ENCODE measurements around the gene SLC45A2.

The SLC45A2 gene

DNA sequence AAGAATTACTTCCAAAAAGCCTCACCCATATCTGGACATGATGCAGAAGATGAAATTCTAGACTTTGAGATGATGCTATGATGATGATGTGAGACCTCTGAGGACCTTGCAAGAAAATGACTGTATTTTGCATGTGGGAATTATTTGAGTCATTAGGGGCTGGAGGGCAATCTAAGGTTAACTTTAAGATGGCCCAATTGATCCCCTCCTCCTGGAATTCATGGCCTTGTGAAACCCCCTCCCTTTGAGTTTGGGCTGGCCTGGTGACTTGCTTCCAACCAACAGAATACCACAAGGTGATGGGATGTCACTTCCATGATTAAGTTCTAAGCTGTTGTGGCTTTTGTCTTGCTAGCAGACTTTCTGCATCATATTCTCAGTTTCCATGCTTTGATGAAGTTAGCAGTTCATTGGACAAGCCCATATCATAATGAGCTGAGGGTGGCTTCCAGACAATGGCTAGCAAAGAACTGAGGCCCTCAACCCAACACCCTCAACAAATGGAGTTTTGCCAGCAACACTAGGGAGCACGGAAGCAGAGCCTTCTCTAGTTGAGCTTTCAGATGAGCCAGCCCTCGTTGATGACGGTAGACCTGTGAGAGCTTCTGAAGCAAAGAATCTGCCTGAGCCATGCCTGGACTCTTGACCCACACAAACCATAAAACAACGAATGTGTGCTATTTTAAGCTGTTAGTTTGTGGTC is 30.8 kb upstream of the SLC45A2 start:
- ATAC-seq, result no peak
- TF ChIP-seq OSR1 (CRISPR knock-in tag; IDR thresholded peaks at IDR 0.05) (no peak), ZNF8 (CRISPR knock-in tag; IDR thresholded peaks at IDR 0.05) (no peak), CSDC2 (CRISPR knock-in tag; IDR thresholded peaks at IDR 0.05) (no peak), ZNF70 (CRISPR knock-in tag; IDR thresholded peaks at IDR 0.05) (no peak), POU6F1 (CRISPR knock-in tag; IDR thresholded peaks at IDR 0.05; ENCODE audit: borderline replicate concordance, low read depth) (no peak), SNAI2 (CRISPR knock-in tag; IDR thresholded peaks at IDR 0.05) (no peak), ZFP3 (CRISPR knock-in tag; IDR thresholded peaks at IDR 0.05) (no peak), ZC3H10 (CRISPR knock-in tag; IDR thresholded peaks at IDR 0.05) (no peak), ZNF565 (CRISPR knock-in tag; conservative IDR thresholded peaks at IDR 0.05; ENCODE audit: low read depth) (no peak), TCF4 (CRISPR knock-in tag; IDR thresholded peaks at IDR 0.05; ENCODE audit: borderline replicate concordance) (no peak), BACH2 (CRISPR knock-in tag; IDR thresholded peaks at IDR 0.05; ENCODE audit: borderline replicate concordance) (no peak), GLIS3 (CRISPR knock-in tag; IDR thresholded peaks at IDR 0.05) (no peak), PPARA (CRISPR knock-in tag; IDR thresholded peaks at IDR 0.05; ENCODE audit: borderline replicate concordance) (no peak), RARB (CRISPR knock-in tag; IDR thresholded peaks at IDR 0.05) (no peak), TOX (CRISPR knock-in tag; IDR thresholded peaks at IDR 0.05; ENCODE audit: borderline replicate concordance) (no peak)
- TF ChIP-seq, protein P1, sequence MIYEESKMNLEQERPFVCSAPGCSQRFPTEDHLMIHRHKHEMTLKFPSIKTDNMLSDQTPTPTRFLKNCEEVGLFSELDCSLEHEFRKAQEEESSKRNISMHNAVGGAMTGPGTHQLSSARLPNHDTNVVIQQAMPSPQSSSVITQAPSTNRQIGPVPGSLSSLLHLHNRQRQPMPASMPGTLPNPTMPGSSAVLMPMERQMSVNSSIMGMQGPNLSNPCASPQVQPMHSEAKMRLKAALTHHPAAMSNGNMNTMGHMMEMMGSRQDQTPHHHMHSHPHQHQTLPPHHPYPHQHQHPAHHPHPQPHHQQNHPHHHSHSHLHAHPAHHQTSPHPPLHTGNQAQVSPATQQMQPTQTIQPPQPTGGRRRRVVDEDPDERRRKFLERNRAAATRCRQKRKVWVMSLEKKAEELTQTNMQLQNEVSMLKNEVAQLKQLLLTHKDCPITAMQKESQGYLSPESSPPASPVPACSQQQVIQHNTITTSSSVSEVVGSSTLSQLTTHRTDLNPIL (CRISPR knock-in tag; IDR thresholded peaks at IDR 0.05; ENCODE audit: low read depth), result no peak
- TF ChIP-seq, protein P2, sequence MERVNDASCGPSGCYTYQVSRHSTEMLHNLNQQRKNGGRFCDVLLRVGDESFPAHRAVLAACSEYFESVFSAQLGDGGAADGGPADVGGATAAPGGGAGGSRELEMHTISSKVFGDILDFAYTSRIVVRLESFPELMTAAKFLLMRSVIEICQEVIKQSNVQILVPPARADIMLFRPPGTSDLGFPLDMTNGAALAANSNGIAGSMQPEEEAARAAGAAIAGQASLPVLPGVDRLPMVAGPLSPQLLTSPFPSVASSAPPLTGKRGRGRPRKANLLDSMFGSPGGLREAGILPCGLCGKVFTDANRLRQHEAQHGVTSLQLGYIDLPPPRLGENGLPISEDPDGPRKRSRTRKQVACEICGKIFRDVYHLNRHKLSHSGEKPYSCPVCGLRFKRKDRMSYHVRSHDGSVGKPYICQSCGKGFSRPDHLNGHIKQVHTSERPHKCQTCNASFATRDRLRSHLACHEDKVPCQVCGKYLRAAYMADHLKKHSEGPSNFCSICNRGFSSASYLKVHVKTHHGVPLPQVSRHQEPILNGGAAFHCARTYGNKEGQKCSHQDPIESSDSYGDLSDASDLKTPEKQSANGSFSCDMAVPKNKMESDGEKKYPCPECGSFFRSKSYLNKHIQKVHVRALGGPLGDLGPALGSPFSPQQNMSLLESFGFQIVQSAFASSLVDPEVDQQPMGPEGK (CRISPR knock-in tag; IDR thresholded peaks at IDR 0.05; ENCODE audit: borderline replicate concordance), result no peak
- TF ChIP-seq, protein P3, sequence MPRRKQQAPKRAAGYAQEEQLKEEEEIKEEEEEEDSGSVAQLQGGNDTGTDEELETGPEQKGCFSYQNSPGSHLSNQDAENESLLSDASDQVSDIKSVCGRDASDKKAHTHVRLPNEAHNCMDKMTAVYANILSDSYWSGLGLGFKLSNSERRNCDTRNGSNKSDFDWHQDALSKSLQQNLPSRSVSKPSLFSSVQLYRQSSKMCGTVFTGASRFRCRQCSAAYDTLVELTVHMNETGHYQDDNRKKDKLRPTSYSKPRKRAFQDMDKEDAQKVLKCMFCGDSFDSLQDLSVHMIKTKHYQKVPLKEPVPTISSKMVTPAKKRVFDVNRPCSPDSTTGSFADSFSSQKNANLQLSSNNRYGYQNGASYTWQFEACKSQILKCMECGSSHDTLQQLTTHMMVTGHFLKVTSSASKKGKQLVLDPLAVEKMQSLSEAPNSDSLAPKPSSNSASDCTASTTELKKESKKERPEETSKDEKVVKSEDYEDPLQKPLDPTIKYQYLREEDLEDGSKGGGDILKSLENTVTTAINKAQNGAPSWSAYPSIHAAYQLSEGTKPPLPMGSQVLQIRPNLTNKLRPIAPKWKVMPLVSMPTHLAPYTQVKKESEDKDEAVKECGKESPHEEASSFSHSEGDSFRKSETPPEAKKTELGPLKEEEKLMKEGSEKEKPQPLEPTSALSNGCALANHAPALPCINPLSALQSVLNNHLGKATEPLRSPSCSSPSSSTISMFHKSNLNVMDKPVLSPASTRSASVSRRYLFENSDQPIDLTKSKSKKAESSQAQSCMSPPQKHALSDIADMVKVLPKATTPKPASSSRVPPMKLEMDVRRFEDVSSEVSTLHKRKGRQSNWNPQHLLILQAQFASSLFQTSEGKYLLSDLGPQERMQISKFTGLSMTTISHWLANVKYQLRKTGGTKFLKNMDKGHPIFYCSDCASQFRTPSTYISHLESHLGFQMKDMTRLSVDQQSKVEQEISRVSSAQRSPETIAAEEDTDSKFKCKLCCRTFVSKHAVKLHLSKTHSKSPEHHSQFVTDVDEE (CRISPR knock-in tag; IDR thresholded peaks at IDR 0.05), result no peak
- TF ChIP-seq, protein P4, sequence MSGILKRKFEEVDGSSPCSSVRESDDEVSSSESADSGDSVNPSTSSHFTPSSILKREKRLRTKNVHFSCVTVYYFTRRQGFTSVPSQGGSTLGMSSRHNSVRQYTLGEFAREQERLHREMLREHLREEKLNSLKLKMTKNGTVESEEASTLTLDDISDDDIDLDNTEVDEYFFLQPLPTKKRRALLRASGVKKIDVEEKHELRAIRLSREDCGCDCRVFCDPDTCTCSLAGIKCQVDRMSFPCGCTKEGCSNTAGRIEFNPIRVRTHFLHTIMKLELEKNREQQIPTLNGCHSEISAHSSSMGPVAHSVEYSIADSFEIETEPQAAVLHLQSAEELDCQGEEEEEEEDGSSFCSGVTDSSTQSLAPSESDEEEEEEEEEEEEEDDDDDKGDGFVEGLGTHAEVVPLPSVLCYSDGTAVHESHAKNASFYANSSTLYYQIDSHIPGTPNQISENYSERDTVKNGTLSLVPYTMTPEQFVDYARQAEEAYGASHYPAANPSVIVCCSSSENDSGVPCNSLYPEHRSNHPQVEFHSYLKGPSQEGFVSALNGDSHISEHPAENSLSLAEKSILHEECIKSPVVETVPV (CRISPR knock-in tag; IDR thresholded peaks at IDR 0.05), result no peak

DNA sequence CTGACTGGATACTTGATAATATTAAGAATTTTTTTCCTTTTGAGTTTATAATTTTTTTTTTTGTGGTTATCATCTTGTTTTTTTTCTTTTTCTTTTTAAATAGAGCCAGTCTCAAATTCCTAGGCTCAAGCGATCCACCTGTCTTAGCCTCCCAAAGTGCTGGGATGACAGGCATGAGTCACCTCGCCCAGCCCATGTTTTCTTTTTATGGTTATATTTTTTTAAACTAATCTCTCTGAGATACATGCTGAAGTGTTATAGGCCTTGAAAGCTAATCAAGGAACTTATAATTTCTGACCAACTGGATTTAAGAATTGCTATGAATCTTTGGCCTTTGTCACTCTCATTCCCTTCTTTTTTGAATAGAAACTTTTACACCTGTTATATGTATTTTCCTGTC is 30.1 kb upstream of the SLC45A2 start:
- ATAC-seq, result no peak

GRCh38 chr5:34013547-34013946 is 29.1 kb upstream of the SLC45A2 start:
- ATAC-seq, result no peak
- no peak for TF ChIP-seq ZNF8 (CRISPR knock-in tag; IDR thresholded peaks at IDR 0.05)
- TF ChIP-seq, protein P4 (CRISPR knock-in tag; IDR thresholded peaks at IDR 0.05), result no peak
- TF ChIP-seq ISL1 (CRISPR knock-in tag; IDR thresholded peaks at IDR 0.05), result no peak
- no peak for TF ChIP-seq TCF4 (CRISPR knock-in tag; IDR thresholded peaks at IDR 0.05; ENCODE audit: borderline replicate concordance)
- no peak for TF ChIP-seq PPARA (CRISPR knock-in tag; IDR thresholded peaks at IDR 0.05; ENCODE audit: borderline replicate concordance)
- no peak for TF ChIP-seq GLIS3 (CRISPR knock-in tag; IDR thresholded peaks at IDR 0.05)
- TF ChIP-seq ARNTL (CRISPR knock-in tag; IDR thresholded peaks at IDR 0.05; ENCODE audit: borderline replicate concordance, low read depth), result no peak

More for the DNA sequence above, 30.1 kb upstream of the SLC45A2 start:
- TF ChIP-seq GLIS3 (CRISPR knock-in tag; IDR thresholded peaks at IDR 0.05), result no peak
- no peak for TF ChIP-seq ZFP3 (CRISPR knock-in tag; IDR thresholded peaks at IDR 0.05)
- TF ChIP-seq CSDC2 (CRISPR knock-in tag; IDR thresholded peaks at IDR 0.05), result no peak

Measured in SK-N-SH treated with all-trans-retinoic acid at 6 μM for 48 hours (cell line).